HG02623 (cell line): ENCODE measurements around the gene ASTN1.

Source experiments
- ATAC-seq: cut with Tn5 transposase; IDR thresholded peaks from one replicate; pipeline ENCODE4 v1.9.1; 2021; ENCODE audit warnings: moderate library complexity; ENCODE audit not compliant: unreplicated experiment

ASTN1 gene

GRCh38 chr1:176996456-176997090 lies 167.9 kb downstream of the ASTN1 start:
- ATAC-seq = no peak

GRCh38 chr1:176994931-176995596 lies 169.4 kb downstream of the ASTN1 start:
- no peak for ATAC-seq

- no peak for ATAC-seq
These were observed 170.9 kb downstream of the ASTN1 start for GRCh38 chr1:176993587-176993986.

- no peak for ATAC-seq
These were observed 174.8 kb downstream of the ASTN1 start for GRCh38 chr1:176989754-176990153.

- no peak for ATAC-seq
These were observed 175.5 kb downstream of the ASTN1 start for GRCh38 chr1:176989023-176989422.

GRCh38 chr1:176987016-176987415 lies 177.5 kb downstream of the ASTN1 start:
- no peak for ATAC-seq

GRCh38 chr1:176983731-176984130 lies 180.8 kb downstream of the ASTN1 start:
- ATAC-seq = no peak

GRCh38 chr1:176976771-176977170 lies 187.7 kb downstream of the ASTN1 start:
- no peak for ATAC-seq

- ATAC-seq = no peak
These were observed 188.3 kb downstream of the ASTN1 start for GRCh38 chr1:176976225-176976624.

- ATAC-seq = no peak
These were observed 199.8 kb downstream of the ASTN1 start for GRCh38 chr1:176964687-176965086.

- no peak for ATAC-seq
These were observed 201.3 kb downstream of the ASTN1 start for GRCh38 chr1:176963181-176963580.

GRCh38 chr1:176961678-176962077 lies 202.8 kb downstream of the ASTN1 start:
- ATAC-seq = no peak

- no peak for ATAC-seq
These were observed 205.2 kb downstream of the ASTN1 start for GRCh38 chr1:176959191-176959820.

GRCh38 chr1:176957603-176958002 lies 206.9 kb downstream of the ASTN1 start:
- ATAC-seq = no peak

- no peak for ATAC-seq
These were observed 210.3 kb downstream of the ASTN1 start for GRCh38 chr1:176954242-176954641.

- no peak for ATAC-seq
These were observed 213.7 kb downstream of the ASTN1 start for GRCh38 chr1:176950736-176951324.

GRCh38 chr1:176949033-176949662 lies 215.4 kb downstream of the ASTN1 start:
- no peak for ATAC-seq

- ATAC-seq = no peak
These were observed 219.9 kb downstream of the ASTN1 start for GRCh38 chr1:176944606-176945005.

GRCh38 chr1:176943783-176944182 lies 220.7 kb downstream of the ASTN1 start:
- no peak for ATAC-seq

GRCh38 chr1:176942346-176942745 lies 222.2 kb downstream of the ASTN1 start:
- no peak for ATAC-seq

GRCh38 chr1:176939993-176940392 lies 224.5 kb downstream of the ASTN1 start:
- no peak for ATAC-seq
